CD8-positive, alpha-beta memory T cell (primary cell): ENCODE data around the gene KCTD4. TPM values are rescaled to one million over a fixed set of nuclear protein-coding genes. Genes with fewer than 3 reads are reported as not detected.

Experiments
- CTCF ChIA-PET: fragments of 350-600 bp; sonication (Branson Sonifier 250); formaldehyde crosslinking; loops from one replicate; lab custom pipeline; 2021; ENCODE audit warnings: antibody characterized with exemption; lab: Charles Lee
- POLR2A ChIA-PET: fragments of 350-600 bp; sonication (Branson Sonifier 250); formaldehyde crosslinking; loops from one replicate; lab custom pipeline; 2021; ENCODE audit warnings: antibody characterized with exemption; lab: Charles Lee
- DNase-seq, 5 donors: peaks; one replicate each; pipeline versions ENCODE4 v3.0.0 to v3.0.0-alpha.2; 2020 to 2022; ENCODE audit warnings: mixed read lengths in 1 of 5
- H3K27ac ChIP-seq: one replicate; pipeline ENCODE4 v1.7.0; 2013; ENCODE audit warnings: low read depth, mild to moderate bottlenecking, low read length, moderate library complexity
- H3K27me3 ChIP-seq: 2 replicates; pipeline ENCODE4 v1.7.0; 2013; ENCODE audit warnings: low read length, mild to moderate bottlenecking; ENCODE audit not compliant: insufficient read depth, poor library complexity, severe bottlenecking
- H3K36me3 ChIP-seq: 2 replicates; pipeline ENCODE4 v1.7.0; 2013; ENCODE audit warnings: mild to moderate bottlenecking, low read length, moderate library complexity; ENCODE audit not compliant: insufficient read depth
- H3K4me1 ChIP-seq: 2 replicates; pipeline ENCODE4 v1.7.0; 2013; ENCODE audit warnings: mild to moderate bottlenecking, low read length, moderate library complexity; ENCODE audit not compliant: insufficient read depth
- H3K4me3 ChIP-seq: 2 replicates; pipeline ENCODE4 v1.7.0; 2013; ENCODE audit warnings: mild to moderate bottlenecking, low read length
- H3K9me3 ChIP-seq: 2 replicates; pipeline ENCODE4 v1.7.0; 2013; ENCODE audit warnings: mild to moderate bottlenecking, low read length
- H3K27ac Mint-ChIP-seq, 8 donors: one replicate each; pipeline ENCODE4 v1.8.0; 2020 to 2021; ENCODE audit warnings: mixed read lengths in 8 of 8, mild to moderate bottlenecking in 6 of 8, inconsistent platforms in 3 of 8, moderate library complexity in 3 of 8
- H3K27me3 Mint-ChIP-seq, 2 donors: one replicate each; pipeline ENCODE4 v1.8.0; 2020 to 2021; ENCODE audit warnings: mixed read lengths in 2 of 2, mild to moderate bottlenecking in 1 of 2, moderate library complexity in 1 of 2
- H3K36me3 Mint-ChIP-seq, 3 donors: one replicate each; pipeline ENCODE4 v1.8.0; 2020 to 2021; ENCODE audit warnings: mixed read lengths in 3 of 3, inconsistent platforms in 1 of 3, mild to moderate bottlenecking in 1 of 3
- H3K4me1 Mint-ChIP-seq, 3 donors: one replicate each; pipeline ENCODE4 v1.8.0; 2020 to 2021; ENCODE audit warnings: mixed read lengths in 3 of 3, inconsistent platforms in 1 of 3, mild to moderate bottlenecking in 1 of 3
- H3K4me3 Mint-ChIP-seq, 7 donors: one replicate each; pipeline ENCODE4 v1.8.0; 2020 to 2021; ENCODE audit warnings: mixed read lengths in 7 of 7, mild to moderate bottlenecking in 6 of 7, moderate library complexity in 4 of 7, inconsistent platforms in 2 of 7
- H3K9me3 Mint-ChIP-seq, 5 donors: one replicate each; pipeline ENCODE4 v1.8.0; 2020 to 2022; ENCODE audit warnings: mixed read lengths in 5 of 5, mild to moderate bottlenecking in 3 of 5, moderate library complexity in 2 of 5, inconsistent platforms in 1 of 5
- polyA plus RNA-seq: library from polyadenylated mRNA; unstranded; fragments of 300-500 nt; fragmentation: Illumina TruSeq; gene quantifications from one replicate; pipeline ENCODE4 v1.2.3, GENCODE V29; 2021
- total RNA-seq, 2 experiments: library from RNA; stranded (reverse); gene quantifications; one replicate each; pipeline ENCODE4 v1.2.3, GENCODE V29; 2021

Gene KCTD4
- total and polyA plus RNA-seq, 3 experiments from 2014 or later = not detected

DNA sequence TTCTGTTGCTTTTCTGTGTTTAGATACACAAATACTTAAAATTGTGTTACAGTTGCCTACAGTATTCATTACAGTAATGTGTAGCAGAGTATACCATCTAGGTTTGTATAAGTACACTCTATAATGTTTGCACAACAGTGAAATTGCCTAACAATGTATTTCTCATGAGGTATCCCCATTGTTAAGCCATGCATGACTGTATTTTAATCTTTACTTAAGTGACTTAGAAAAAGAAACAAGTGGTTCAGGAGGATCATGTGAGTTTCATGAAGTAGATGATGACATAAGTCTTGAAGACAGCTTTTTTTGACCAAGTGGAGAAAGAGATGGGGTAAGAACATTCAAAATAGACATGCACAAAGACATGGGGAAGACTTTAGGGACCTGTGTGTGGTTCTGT is 8.4 kb upstream of the KCTD4 start:
- no peak overlapping the region for H3K4me3 Mint-ChIP-seq
- H3K4me1 Mint-ChIP-seq = peaks cover 0 to 14% (median 0%) of the 10 kb centered on the region in 3 donors

DNA sequence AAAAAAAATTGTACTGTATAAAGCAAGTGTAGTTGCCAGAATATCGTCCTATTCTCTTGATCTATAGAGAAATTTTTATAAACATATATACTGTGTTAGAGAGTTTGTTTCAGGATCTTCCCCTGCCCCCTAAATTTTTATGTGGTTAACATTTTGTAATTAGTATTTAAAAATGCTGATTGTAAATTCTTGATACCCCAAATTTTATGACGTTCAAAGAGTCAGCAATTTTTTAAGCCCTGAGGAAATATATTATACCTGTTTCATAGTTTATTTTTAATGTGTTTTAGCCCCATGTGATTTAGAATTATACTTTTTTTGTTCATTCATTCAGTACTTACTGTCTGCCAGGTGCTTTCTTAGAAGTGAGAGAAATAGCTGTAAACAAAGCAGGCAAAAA is 7.3 kb upstream of the KCTD4 start:
- Mint-ChIP-seq H3K27ac (no peak overlapping the region), H3K9me3 (no peaks in the 10 kb centered on the region), H3K4me1 (peaks cover 0 to 14% (median 0%) of the 10 kb centered on the region in 3 donors), H3K4me3 (no peak overlapping the region), H3K27me3 (no peaks in the 10 kb centered on the region), H3K36me3 (peaks cover 17 to 39% (median 22%) of the 10 kb centered on the region in 3 donors)
- peaks cover 13% of the 10 kb centered on the region for H3K36me3 ChIP-seq
- no peaks in the 10 kb centered on the region for H3K9me3 ChIP-seq
- CTCF ChIA-PET = no interaction called here
- DNase-seq = no peak
- H3K27ac ChIP-seq = no peak overlapping the region
- no peaks in the 10 kb centered on the region for H3K4me1 ChIP-seq
- H3K4me3 ChIP-seq = no peak overlapping the region
- POLR2A ChIA-PET = no interaction called here
- no peaks in the 10 kb centered on the region for H3K27me3 ChIP-seq

More for the DNA sequence above, 8.4 kb upstream of the KCTD4 start:
- no peaks in the 10 kb centered on the region for H3K27me3 ChIP-seq
- H3K9me3 Mint-ChIP-seq = no peaks in the 10 kb centered on the region
- no peaks in the 10 kb centered on the region for H3K9me3 ChIP-seq
- H3K4me3 ChIP-seq = no peak overlapping the region
- CTCF ChIA-PET = no interaction called here
- no peaks in the 10 kb centered on the region for H3K27me3 Mint-ChIP-seq
- no peak for DNase-seq
- no peaks in the 10 kb centered on the region for H3K4me1 ChIP-seq
- no peak overlapping the region for H3K27ac Mint-ChIP-seq
- POLR2A ChIA-PET = no interaction called here
- no peak overlapping the region for H3K27ac ChIP-seq
- peaks cover 17 to 43% (median 24%) of the 10 kb centered on the region in 3 donors for H3K36me3 Mint-ChIP-seq
- peaks cover 13% of the 10 kb centered on the region for H3K36me3 ChIP-seq

DNA sequence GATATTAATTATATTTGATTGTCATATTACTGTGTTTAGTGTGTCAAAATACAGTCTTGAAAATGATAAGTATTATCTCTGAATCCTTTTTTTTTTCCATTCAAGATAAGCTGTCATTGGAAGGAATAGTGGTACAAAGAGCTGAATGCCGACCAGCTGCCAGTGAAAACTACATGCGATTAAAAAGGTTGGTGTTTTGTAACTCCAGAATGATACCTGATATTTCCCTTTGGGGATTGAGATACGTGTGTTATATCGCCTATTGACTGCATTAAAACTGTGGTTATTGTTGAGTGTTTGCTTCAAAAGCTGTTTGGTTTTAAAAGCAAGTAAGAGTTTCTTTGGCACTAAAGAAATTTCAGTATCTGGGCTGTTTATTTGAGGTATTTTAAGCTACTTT is 6.5 kb upstream of the KCTD4 start:
- H3K36me3 Mint-ChIP-seq = peaks cover 17 to 40% (median 22%) of the 10 kb centered on the region in 3 donors
- no peak for DNase-seq
- no peak overlapping the region for H3K4me3 Mint-ChIP-seq
- no peak overlapping the region for H3K4me3 ChIP-seq
- peaks cover 0 to 14% (median 0%) of the 10 kb centered on the region in 3 donors for H3K4me1 Mint-ChIP-seq
- no peaks in the 10 kb centered on the region for H3K9me3 Mint-ChIP-seq
- H3K27me3 ChIP-seq = no peaks in the 10 kb centered on the region
- H3K4me1 ChIP-seq = no peaks in the 10 kb centered on the region
- H3K9me3 ChIP-seq = no peaks in the 10 kb centered on the region
- H3K27me3 Mint-ChIP-seq = no peaks in the 10 kb centered on the region
- H3K36me3 ChIP-seq = peaks cover 13% of the 10 kb centered on the region
- ChIA-PET POLR2A (no interaction called here), CTCF (no interaction called here)
- no peak overlapping the region for H3K27ac Mint-ChIP-seq
- H3K27ac ChIP-seq = no peak overlapping the region

DNA sequence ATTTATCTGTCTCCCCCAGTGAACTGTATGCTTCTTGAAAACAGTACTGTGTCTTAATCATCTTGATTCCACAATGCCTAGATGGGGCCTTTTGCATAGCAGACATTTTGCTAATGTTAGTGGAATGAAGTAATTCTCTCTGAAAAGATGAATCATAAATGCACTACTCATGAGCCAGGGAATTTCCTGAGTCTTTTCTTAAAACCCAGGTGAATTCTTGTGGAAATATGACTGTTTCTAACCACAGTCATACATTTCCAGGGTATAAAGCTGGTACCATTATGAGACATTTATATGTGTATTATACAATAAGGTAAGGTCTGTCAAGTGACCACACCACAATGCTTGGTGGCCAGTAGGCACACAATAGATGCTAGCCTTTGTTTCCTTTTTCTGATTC is 5.5 kb upstream of the KCTD4 start:
- no peak for DNase-seq
- Mint-ChIP-seq H3K36me3 (peaks cover 17 to 43% (median 22%) of the 10 kb centered on the region in 3 donors), H3K27me3 (no peaks in the 10 kb centered on the region), H3K4me1 (peaks cover 0 to 14% (median 0%) of the 10 kb centered on the region in 3 donors), H3K4me3 (no peak overlapping the region), H3K9me3 (no peaks in the 10 kb centered on the region), H3K27ac (no peak overlapping the region)
- POLR2A ChIA-PET = no interaction called here
- CTCF ChIA-PET = no interaction called here
- Histone ChIP-seq H3K4me1 (no peaks in the 10 kb centered on the region), H3K9me3 (no peaks in the 10 kb centered on the region), H3K27ac (no peak overlapping the region), H3K36me3 (peaks cover 13% of the 10 kb centered on the region), H3K4me3 (no peak overlapping the region), H3K27me3 (no peaks in the 10 kb centered on the region)

DNA sequence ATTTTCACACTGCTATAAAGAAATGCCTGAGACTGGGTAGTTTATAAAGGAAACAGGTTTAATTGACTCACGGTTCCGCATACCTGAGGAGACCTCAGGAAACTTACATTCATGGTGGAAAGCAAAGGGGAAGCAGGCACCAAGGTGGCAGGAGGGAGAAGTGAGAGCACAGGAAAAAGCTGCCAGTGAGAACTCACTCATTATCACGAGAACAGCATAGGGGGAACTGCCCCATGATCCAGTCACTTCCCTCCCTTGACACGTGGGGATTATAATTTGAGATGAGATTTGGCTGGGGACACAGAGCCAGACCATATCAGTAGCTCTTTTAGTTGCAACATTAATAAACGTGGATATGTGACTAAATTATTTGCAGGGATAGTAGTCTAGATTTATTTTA is 4.3 kb upstream of the KCTD4 start:
- Mint-ChIP-seq H3K36me3 (peaks cover 9 to 41% (median 14%) of the 10 kb centered on the region in 3 donors), H3K27me3 (no peaks in the 10 kb centered on the region), H3K27ac (peak overlapping the region in 1 of 8 donors; percentile 23)

DNA sequence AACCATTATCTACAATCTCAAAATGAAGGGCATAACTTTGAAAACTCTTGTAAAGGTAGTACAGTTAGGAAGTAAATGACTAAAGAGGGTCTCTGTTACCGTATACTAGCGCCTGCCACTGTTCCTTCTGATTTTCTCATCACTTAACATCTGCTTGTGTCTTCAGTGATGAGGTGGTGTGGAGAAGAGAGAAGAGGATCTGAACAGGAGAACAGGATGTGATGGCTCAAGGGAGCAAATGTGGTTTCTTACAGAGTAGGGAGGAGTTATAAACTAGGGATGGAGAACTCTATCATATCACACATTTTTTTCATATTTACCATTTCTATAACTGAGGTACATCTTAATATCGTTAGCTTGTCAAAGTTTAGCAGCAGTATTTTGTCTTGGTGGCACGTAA is 1.1 kb downstream of the KCTD4 start:
- Mint-ChIP-seq H3K27ac (peak overlapping the region in 1 of 8 donors; percentile 11), H3K9me3 (no peaks in the 10 kb centered on the region), H3K4me3 (no peak overlapping the region), H3K27me3 (no peaks in the 10 kb centered on the region), H3K4me1 (peaks cover 2 to 14% (median 14%) of the 10 kb centered on the region in 3 donors), H3K36me3 (peaks cover 0 to 33% (median 5%) of the 10 kb centered on the region in 3 donors)
- ChIA-PET POLR2A (no interaction called here), CTCF (no interaction called here)
- no peaks in the 10 kb centered on the region for H3K36me3 ChIP-seq
- no peak overlapping the region for H3K27ac ChIP-seq
- no peak overlapping the region for H3K4me3 ChIP-seq
- H3K4me1 ChIP-seq = no peaks in the 10 kb centered on the region
- H3K9me3 ChIP-seq = no peaks in the 10 kb centered on the region
- no peaks in the 10 kb centered on the region for H3K27me3 ChIP-seq
- no peak for DNase-seq

More for the DNA sequence above, 4.3 kb upstream of the KCTD4 start:
- Histone ChIP-seq H3K27ac (no peak overlapping the region), H3K4me1 (no peaks in the 10 kb centered on the region), H3K36me3 (peaks cover 7% of the 10 kb centered on the region), H3K9me3 (no peaks in the 10 kb centered on the region), H3K4me3 (no peak overlapping the region), H3K27me3 (no peaks in the 10 kb centered on the region)
- POLR2A ChIA-PET = interaction anchor here (0.6 kb wide), 1 partner anchor 24 kb away, joined by 6 read pairs; no protein-coding TSS in a partner anchor
- no peak for DNase-seq
- peaks cover 0 to 14% (median 0%) of the 10 kb centered on the region in 3 donors for H3K4me1 Mint-ChIP-seq
- no peak overlapping the region for H3K4me3 Mint-ChIP-seq
- CTCF ChIA-PET = no interaction called here
- no peaks in the 10 kb centered on the region for H3K9me3 Mint-ChIP-seq

DNA sequence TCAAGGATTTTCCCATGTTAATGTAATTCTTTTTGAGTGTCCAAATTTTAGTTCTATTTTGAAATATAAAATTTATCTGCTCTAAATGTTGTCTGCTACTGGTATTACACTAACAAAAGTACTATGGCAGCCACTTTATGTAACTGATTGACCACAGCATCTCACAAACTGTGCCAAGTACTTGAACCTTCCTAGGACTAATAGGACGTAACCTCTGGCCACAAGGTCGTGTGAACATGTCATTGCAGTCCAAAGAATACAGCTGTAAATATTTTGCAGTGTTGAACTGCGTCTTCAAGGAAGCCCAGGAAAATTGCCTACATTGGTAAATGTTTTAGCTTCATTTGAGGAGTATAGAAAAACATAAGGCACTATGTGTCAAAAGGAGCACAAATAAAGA is 1.9 kb downstream of the KCTD4 start:
- DNase-seq = no peak
- H3K4me1 Mint-ChIP-seq = peaks cover 2 to 14% (median 14%) of the 10 kb centered on the region in 3 donors
- no peaks in the 10 kb centered on the region for H3K27me3 Mint-ChIP-seq
- H3K27me3 ChIP-seq = no peaks in the 10 kb centered on the region
- CTCF ChIA-PET = no interaction called here
- POLR2A ChIA-PET = no interaction called here
- H3K4me3 ChIP-seq = no peak overlapping the region
- no peak overlapping the region for H3K4me3 Mint-ChIP-seq
- H3K9me3 ChIP-seq = no peaks in the 10 kb centered on the region
- H3K36me3 ChIP-seq = no peaks in the 10 kb centered on the region
- H3K36me3 Mint-ChIP-seq = peaks cover 0 to 39% (median 8%) of the 10 kb centered on the region in 3 donors
- H3K27ac ChIP-seq = no peak overlapping the region
- no peaks in the 10 kb centered on the region for H3K4me1 ChIP-seq
- no peaks in the 10 kb centered on the region for H3K9me3 Mint-ChIP-seq
- H3K27ac Mint-ChIP-seq = no peak overlapping the region

DNA sequence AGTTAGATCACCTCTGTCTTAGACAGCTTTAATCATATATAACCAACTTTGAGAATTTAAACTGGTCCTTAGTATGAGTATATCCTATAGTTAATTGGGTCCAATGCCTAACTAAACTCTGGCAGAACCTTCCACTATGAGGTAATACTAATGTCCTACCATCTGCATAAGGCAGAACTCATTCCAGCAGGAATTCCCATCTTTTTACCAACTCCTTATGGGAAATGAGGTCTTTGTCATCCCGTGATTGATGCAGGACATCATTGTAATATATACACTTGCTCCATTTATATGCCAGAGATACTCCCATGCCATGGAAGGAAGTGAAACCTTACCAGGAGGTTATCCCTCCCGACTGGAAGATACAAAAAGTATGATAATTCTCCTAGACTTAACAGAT is 2.8 kb downstream of the KCTD4 start:
- DNase-seq = no peak

More for the DNA sequence above, 2.8 kb downstream of the KCTD4 start:
- Histone ChIP-seq H3K4me1 (no peaks in the 10 kb centered on the region), H3K27ac (no peak overlapping the region), H3K27me3 (no peaks in the 10 kb centered on the region), H3K4me3 (no peak overlapping the region), H3K36me3 (no peaks in the 10 kb centered on the region), H3K9me3 (no peaks in the 10 kb centered on the region)
- H3K36me3 Mint-ChIP-seq = peaks cover 0 to 42% (median 8%) of the 10 kb centered on the region in 3 donors
- CTCF ChIA-PET = no interaction called here
- no peaks in the 10 kb centered on the region for H3K27me3 Mint-ChIP-seq
- no peak overlapping the region for H3K27ac Mint-ChIP-seq
- H3K9me3 Mint-ChIP-seq = no peaks in the 10 kb centered on the region
- peaks cover 2 to 17% (median 14%) of the 10 kb centered on the region in 3 donors for H3K4me1 Mint-ChIP-seq
- POLR2A ChIA-PET = no interaction called here
- H3K4me3 Mint-ChIP-seq = no peak overlapping the region
